ENCODE measurements around the gene CD8B. TPM values are rescaled to one million over a fixed set of nuclear protein-coding genes. Genes with fewer than 3 reads are reported as not detected.
"Not testable (repeated sequence)": the region's sequence is repeated elsewhere in the genome, so short reads cannot be mapped to it uniquely, and the experiment has no call there.

The CD8B gene
- total RNA-seq, 1 donor from 2014 or later: 2.1 TPM

- H3K9me3 ChIP-seq; intact Hi-C loops (cut with DNase I); H3K4me1 ChIP-seq; H3K36me3 ChIP-seq; H3K27ac ChIP-seq; H3K27me3 ChIP-seq; H3K4me3 ChIP-seq: not testable (repeated sequence)
- peak; percentile 62 for ATAC-seq
- peak; percentile 71 for DNase-seq
Measured at GRCh38 chr2:86855981-86856380, 5.7 kb downstream of the CD8B start.

- H3K36me3 ChIP-seq; intact Hi-C loops (cut with DNase I); H3K27ac ChIP-seq; DNase-seq; H3K4me1 ChIP-seq; H3K9me3 ChIP-seq; H3K4me3 ChIP-seq; H3K27me3 ChIP-seq; ATAC-seq: not testable (repeated sequence)
Measured at GRCh38 chr2:86851581-86851980, 10.1 kb downstream of the CD8B start.

GRCh38 chr2:86842607-86843234 is 19.0 kb downstream of the CD8B start:
- intact Hi-C loops (cut with DNase I); H3K4me1 ChIP-seq; ATAC-seq: not testable (repeated sequence)

GRCh38 chr2:86841330-86841729 is 20.4 kb downstream of the CD8B start:
- H3K4me1 ChIP-seq; ATAC-seq; H3K36me3 ChIP-seq; H3K4me3 ChIP-seq; intact Hi-C loops (cut with DNase I); H3K9me3 ChIP-seq; DNase-seq; H3K27me3 ChIP-seq; H3K27ac ChIP-seq: not testable (repeated sequence)

More at GRCh38 chr2:86842607-86843234, 19.0 kb downstream of the CD8B start:
- not testable (repeated sequence) for H3K4me3 ChIP-seq, H3K9me3 ChIP-seq, DNase-seq, H3K27me3 ChIP-seq, H3K36me3 ChIP-seq, H3K27ac ChIP-seq

GRCh38 chr2:86839871-86840548 is 21.7 kb downstream of the CD8B start:
- H3K27me3 ChIP-seq; H3K4me1 ChIP-seq; H3K36me3 ChIP-seq; H3K4me3 ChIP-seq; H3K9me3 ChIP-seq; ATAC-seq; DNase-seq; intact Hi-C loops (cut with DNase I); H3K27ac ChIP-seq: not testable (repeated sequence)

DNA sequence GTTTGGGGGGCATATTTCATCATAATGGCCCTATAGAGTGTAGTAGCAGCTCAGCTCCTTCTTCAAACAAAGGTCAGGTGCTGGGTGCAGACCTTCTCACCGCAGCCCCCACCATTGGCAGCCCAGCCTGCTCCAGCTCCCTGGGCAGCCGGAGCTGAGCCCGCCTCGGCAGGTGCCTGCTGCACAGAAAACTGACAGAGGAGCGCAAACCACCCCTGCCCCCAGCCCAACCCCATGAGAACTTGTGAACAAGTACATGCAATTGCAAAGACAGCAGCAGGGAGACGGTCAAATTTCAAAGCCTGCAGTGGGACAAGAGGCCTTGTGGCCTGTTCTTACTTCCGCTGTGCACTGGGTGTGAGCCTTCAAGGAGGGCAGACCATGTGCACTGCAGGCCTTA is 22.2 kb downstream of the CD8B start:
- H3K9me3 ChIP-seq; H3K4me3 ChIP-seq; H3K27me3 ChIP-seq; ATAC-seq; intact Hi-C loops (cut with DNase I); DNase-seq; H3K27ac ChIP-seq; H3K36me3 ChIP-seq; H3K4me1 ChIP-seq: not testable (repeated sequence)

DNA sequence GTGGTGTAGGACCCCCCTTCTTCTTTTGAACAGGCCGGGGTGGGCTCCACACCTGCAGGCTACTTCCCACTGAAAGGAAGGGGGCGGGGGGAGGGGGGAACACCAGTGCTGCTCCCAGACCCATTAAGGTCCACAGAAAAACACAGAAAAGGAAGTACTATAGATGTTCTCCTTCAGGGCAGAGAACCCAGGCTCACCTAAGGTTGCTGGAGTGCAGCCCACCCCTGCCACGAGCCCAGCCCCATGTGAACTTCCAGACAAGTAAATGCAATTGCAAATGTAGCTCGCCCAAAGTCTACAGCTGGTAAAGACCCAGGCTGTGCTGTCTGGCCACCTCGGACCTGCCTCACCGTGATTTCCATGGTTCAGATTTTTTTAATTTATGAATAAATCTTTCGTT is 24.0 kb downstream of the CD8B start:
- H3K36me3 ChIP-seq; H3K9me3 ChIP-seq; intact Hi-C loops (cut with DNase I); ATAC-seq; H3K4me3 ChIP-seq; H3K27ac ChIP-seq; H3K4me1 ChIP-seq; H3K27me3 ChIP-seq; DNase-seq: not testable (repeated sequence)

GRCh38 chr2:86836915-86837695 is 24.6 kb downstream of the CD8B start:
- H3K27ac ChIP-seq; H3K27me3 ChIP-seq; intact Hi-C loops (cut with DNase I); H3K4me3 ChIP-seq; H3K4me1 ChIP-seq; H3K36me3 ChIP-seq; H3K9me3 ChIP-seq: not testable (repeated sequence)
- DNase-seq (peak; percentile 74), ATAC-seq (peak; percentile 88)

DNA sequence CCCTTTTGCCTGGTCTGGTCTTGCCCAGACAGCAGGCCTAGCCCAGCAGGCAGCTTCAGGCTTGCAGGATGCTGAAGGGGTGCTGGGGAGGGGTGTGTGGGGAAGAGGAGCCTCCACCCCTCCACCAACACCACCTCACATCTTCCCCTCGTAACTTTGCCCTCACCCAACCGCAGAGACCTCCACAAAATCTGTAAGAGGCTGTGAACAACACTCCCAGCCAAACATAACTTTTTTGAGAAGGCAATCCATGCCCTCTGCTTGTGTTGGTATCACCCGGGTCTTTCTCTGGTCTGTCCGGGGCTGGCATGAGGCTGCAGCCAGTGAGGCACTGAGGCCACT is 26.2 kb downstream of the CD8B start:
- DNase-seq; intact Hi-C loops (cut with DNase I): not testable (repeated sequence)

GRCh38 chr2:86833315-86833714 is 28.4 kb downstream of the CD8B start:
- Histone ChIP-seq H3K27ac (no peak overlapping the region), H3K36me3 (no peaks in the 10 kb centered on the region), H3K4me1 (no peaks in the 10 kb centered on the region), H3K4me3 (no peak overlapping the region), H3K27me3 (no peaks in the 10 kb centered on the region), H3K9me3 (no peaks in the 10 kb centered on the region)
- no peak for DNase-seq
- TF ChIP-seq, protein P1, sequence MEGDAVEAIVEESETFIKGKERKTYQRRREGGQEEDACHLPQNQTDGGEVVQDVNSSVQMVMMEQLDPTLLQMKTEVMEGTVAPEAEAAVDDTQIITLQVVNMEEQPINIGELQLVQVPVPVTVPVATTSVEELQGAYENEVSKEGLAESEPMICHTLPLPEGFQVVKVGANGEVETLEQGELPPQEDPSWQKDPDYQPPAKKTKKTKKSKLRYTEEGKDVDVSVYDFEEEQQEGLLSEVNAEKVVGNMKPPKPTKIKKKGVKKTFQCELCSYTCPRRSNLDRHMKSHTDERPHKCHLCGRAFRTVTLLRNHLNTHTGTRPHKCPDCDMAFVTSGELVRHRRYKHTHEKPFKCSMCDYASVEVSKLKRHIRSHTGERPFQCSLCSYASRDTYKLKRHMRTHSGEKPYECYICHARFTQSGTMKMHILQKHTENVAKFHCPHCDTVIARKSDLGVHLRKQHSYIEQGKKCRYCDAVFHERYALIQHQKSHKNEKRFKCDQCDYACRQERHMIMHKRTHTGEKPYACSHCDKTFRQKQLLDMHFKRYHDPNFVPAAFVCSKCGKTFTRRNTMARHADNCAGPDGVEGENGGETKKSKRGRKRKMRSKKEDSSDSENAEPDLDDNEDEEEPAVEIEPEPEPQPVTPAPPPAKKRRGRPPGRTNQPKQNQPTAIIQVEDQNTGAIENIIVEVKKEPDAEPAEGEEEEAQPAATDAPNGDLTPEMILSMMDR (IDR thresholded peaks at IDR 0.05): no peak
- no peak for ATAC-seq
- intact Hi-C loops (cut with DNase I): no loop called here

More for the DNA sequence above, 26.2 kb downstream of the CD8B start:
- not testable (repeated sequence) for H3K4me1 ChIP-seq, H3K4me3 ChIP-seq, H3K27ac ChIP-seq, H3K36me3 ChIP-seq, H3K9me3 ChIP-seq, H3K27me3 ChIP-seq, ATAC-seq

Data from upper lobe of right lung (tissue), 1 donor.